ENCODE measurements around the gene FBXO40.

GRCh38 chr3:121601212-121601812, 8.1 kb downstream of the FBXO40 start:
- TF ChIP-seq POLR2AphosphoS5 (IDR thresholded peaks at IDR 0.05) (no peak), CTCF (IDR thresholded peaks at IDR 0.05) (no peak), EP300 (IDR thresholded peaks at IDR 0.05) (no peak), POLR2A (IDR thresholded peaks at IDR 0.05) (no peak)

Measured in stomach (tissue), 4 donors.